DND-41 (cell line): ENCODE measurements around the gene LCN6.
"Not testable (repeated sequence)": the region's sequence is repeated elsewhere in the genome, so short reads cannot be mapped to it uniquely, and the experiment has no call there.

ENCODE experiments used
- ATAC-seq: fragments of 200-7000 bp; cut with Tn5 transposase; 3 replicates; pipeline ENCODE4 v1.9.1; 2021; ENCODE audit warnings: low read depth; ENCODE audit not compliant: insufficient read depth
- DNase-seq: peaks from one replicate; pipeline ENCODE4 v3.0.0-alpha.2; 2020
- H2AFZ ChIP-seq: 2 replicates; pipeline ENCODE4 v1.6.0; 2012; ENCODE audit warnings: low read depth, low read length
- H3K27ac ChIP-seq: 2 replicates; pipeline ENCODE4 v1.5.1; 2012; ENCODE audit warnings: low read length, inconsistent platforms
- H3K27me3 ChIP-seq: fragments of 200-600 bp; sonication (generic); 2 replicates; pipeline ENCODE4 v1.6.0; 2012; ENCODE audit warnings: low read length, mild to moderate bottlenecking, inconsistent platforms; ENCODE audit not compliant: insufficient read depth, poor library complexity
- H3K36me3 ChIP-seq: 2 replicates; pipeline ENCODE4 v1.5.1; 2012; ENCODE audit warnings: low read length, inconsistent platforms; ENCODE audit not compliant: insufficient read depth
- H3K4me1 ChIP-seq: 2 replicates; pipeline ENCODE4 v1.5.1; 2012; ENCODE audit warnings: mild to moderate bottlenecking, low read length; ENCODE audit not compliant: insufficient read depth
- H3K4me2 ChIP-seq: 2 replicates; pipeline ENCODE4 v1.6.0; 2012; ENCODE audit warnings: mild to moderate bottlenecking, moderate library complexity, low read length, inconsistent platforms; ENCODE audit not compliant: insufficient read depth
- H3K4me3 ChIP-seq, 2 experiments: fragments of 200-600 bp in 1 of 2; shearing (Covaris generic) in 1 of 2; 2 replicates each; pipeline ENCODE4 v1.5.1; 2012 to 2016; ENCODE audit warnings: inconsistent platforms in 2 of 2, low read length in 2 of 2, mild to moderate bottlenecking in 2 of 2, low read depth in 1 of 2, moderate library complexity in 1 of 2
- H3K79me2 ChIP-seq: 2 replicates; pipeline ENCODE4 v1.6.0; 2012; ENCODE audit warnings: low read length, inconsistent platforms; ENCODE audit not compliant: insufficient read depth
- H3K9ac ChIP-seq: 2 replicates; pipeline ENCODE4 v1.6.0; 2012; ENCODE audit warnings: low read depth, mild to moderate bottlenecking, inconsistent platforms, low read length, moderate library complexity
- H3K9me3 ChIP-seq: 2 replicates; pipeline ENCODE4 v1.5.1; 2012; ENCODE audit warnings: low read length, moderate library complexity, mild to moderate bottlenecking, inconsistent platforms; ENCODE audit not compliant: insufficient read depth, severe bottlenecking
- H4K20me1 ChIP-seq: 2 replicates; pipeline ENCODE4 v1.6.0; 2012; ENCODE audit warnings: low read length; ENCODE audit not compliant: insufficient read depth
- CTCF ChIP-seq: IDR thresholded peaks from 2 replicates; pipeline ENCODE4 v1.5.1; 2012; ENCODE audit warnings: borderline replicate concordance, low read length, moderate library complexity, mild to moderate bottlenecking; ENCODE audit not compliant: poor library complexity, severe bottlenecking; ENCODE audit errors: extremely low read depth
- EZH2 ChIP-seq: IDR thresholded peaks from 3 replicates; pipeline ENCODE4 v1.6.1; 2012; ENCODE audit warnings: borderline replicate concordance, low read depth, mild to moderate bottlenecking, moderate library complexity, low read length, inconsistent platforms; ENCODE audit not compliant: severe bottlenecking

The LCN6 gene

DNA sequence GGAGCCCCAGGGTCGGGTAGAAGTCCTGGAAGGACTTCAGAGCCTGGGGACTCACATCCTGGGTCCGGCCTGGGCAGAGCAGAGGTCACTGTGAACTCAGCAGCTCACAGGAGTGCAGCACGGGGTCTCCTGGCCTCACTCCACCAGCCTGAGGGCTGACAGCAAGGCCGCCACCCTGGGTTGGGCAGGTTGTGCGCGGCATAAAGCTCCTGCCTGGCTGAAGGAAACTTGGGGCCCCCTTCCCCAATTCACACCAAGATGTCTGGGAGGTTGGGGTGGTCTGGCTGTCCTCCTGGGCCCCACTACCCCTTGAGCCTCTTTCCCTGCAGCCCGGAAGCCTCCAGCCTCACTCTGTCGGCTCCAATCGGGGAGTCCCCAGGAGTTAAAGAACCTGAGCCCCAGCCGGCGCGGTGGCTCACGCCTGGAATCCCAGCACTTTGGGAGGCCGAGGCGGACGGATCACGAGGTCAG is 13.9 kb upstream of the LCN6 start:
- Histone ChIP-seq H3K9ac (no peak overlapping the region), H3K4me3 (no peak overlapping the region), H3K4me2 (no peak overlapping the region), H2AFZ (no peak overlapping the region), H3K79me2 (no peaks in the 10 kb centered on the region), H3K27ac (no peak overlapping the region), H3K9me3 (no peaks in the 10 kb centered on the region), H3K27me3 (no peaks in the 10 kb centered on the region), H3K4me1 (no peaks in the 10 kb centered on the region), H3K36me3 (no peaks in the 10 kb centered on the region), H4K20me1 (no peaks in the 10 kb centered on the region)
- TF ChIP-seq CTCF: no peak
- TF ChIP-seq EZH2: no peak
- no peak for ATAC-seq
- DNase-seq: no peak

DNA sequence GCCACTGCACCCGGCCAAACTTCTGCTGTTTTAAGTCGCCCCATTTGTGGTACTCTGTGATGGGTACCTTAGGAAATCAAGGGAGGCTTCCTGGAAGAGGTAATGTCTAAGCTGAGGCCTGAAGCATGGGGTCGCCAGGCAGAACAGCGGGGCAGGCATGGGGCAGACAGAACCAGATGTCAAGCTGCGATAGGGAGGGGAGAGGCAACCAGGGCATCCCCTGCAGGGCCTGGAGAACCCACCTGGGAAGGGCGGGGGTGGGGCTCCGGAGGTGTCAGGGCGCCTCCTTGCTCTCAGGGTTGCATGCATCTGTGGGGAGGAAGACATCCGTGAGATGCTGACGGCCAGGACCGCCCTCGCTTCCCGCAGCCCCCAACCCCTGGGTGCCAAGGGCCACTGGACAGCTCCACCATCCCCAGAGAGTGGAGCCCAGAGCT is 13.2 kb upstream of the LCN6 start:
- ATAC-seq (no peak), DNase-seq (no peak)
- no peaks in the 10 kb centered on the region for H3K79me2 ChIP-seq
- H3K9me3 ChIP-seq: no peaks in the 10 kb centered on the region
- no peak overlapping the region for H3K9ac ChIP-seq
- no peak overlapping the region for H3K4me3 ChIP-seq
- H3K36me3 ChIP-seq: no peaks in the 10 kb centered on the region
- H3K27ac ChIP-seq: no peak overlapping the region
- no peak overlapping the region for H3K4me2 ChIP-seq
- no peak overlapping the region for H2AFZ ChIP-seq
- H4K20me1 ChIP-seq: no peaks in the 10 kb centered on the region
- H3K27me3 ChIP-seq: no peaks in the 10 kb centered on the region
- no peaks in the 10 kb centered on the region for H3K4me1 ChIP-seq
- TF ChIP-seq EZH2 (no peak), CTCF (no peak)

DNA sequence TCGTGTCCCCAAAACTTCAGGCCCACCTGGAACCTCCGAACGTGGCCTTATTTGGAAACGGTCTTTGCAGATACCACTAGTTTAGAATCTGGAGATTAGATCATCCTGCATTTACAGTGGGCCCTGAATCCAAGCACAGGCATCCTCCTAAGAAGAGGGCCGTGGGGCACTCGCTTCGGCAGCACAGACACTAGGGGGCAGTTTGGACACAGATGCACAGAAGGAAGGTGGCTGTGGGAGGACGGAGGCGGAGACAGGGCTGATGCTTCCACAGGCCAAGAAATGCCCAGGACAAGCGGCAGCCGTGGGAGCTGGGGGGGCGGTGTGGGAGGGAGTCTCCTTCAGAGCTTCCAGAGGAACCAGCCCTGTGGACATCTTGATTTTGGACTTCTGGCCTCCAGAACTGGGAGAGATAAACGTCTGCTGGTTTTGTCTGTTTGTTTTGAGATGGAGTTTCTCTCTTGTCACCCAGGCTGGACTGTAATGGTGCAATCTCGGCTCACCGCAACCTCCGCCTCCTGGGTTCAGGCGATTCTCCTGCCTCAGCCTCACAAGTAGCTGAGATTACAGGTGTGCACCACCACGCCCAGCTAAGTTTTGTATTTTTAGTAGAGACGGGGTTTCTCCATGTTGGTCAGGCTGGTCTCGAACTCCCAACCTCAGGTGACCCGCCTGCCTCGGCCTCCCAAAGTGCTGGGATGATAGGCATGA is 12.7 kb upstream of the LCN6 start:
- H2AFZ ChIP-seq, H3K9me3 ChIP-seq, H3K27me3 ChIP-seq, ATAC-seq, H3K36me3 ChIP-seq, H3K4me1 ChIP-seq, H3K79me2 ChIP-seq, H3K4me2 ChIP-seq, H4K20me1 ChIP-seq, H3K27ac ChIP-seq, H3K9ac ChIP-seq, H3K4me3 ChIP-seq: not testable (repeated sequence)
- peak; percentile 45 for TF ChIP-seq CTCF
- DNase-seq: peak; percentile 11

DNA sequence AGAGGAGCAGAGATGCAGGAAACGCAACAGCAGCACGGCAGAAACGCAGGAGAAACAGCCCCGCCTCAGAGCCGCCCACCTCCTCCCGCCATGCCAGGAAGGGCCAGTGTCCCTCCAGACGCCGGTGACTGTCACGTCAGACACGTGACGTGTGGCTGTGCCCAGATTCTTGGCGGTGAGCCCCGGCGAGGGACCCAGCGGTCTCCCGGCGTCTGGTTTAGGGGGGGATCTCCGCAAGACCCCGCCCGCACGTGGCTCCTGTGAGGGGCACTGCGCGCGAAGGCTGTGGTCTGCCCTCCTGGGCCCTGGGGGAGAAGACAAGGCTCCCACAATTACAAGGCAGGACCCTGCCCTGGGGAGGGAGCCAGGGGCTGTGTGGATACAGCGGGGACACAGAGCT is 12.1 kb upstream of the LCN6 start:
- no peaks in the 10 kb centered on the region for H3K79me2 ChIP-seq
- H3K4me1 ChIP-seq: no peaks in the 10 kb centered on the region
- no peak overlapping the region for H3K27ac ChIP-seq
- H2AFZ ChIP-seq: no peak overlapping the region
- no peaks in the 10 kb centered on the region for H3K27me3 ChIP-seq
- H3K36me3 ChIP-seq: no peaks in the 10 kb centered on the region
- no peak for TF ChIP-seq CTCF
- TF ChIP-seq EZH2: no peak
- no peaks in the 10 kb centered on the region for H3K9me3 ChIP-seq
- DNase-seq (no peak), ATAC-seq (no peak)
- H4K20me1 ChIP-seq: no peaks in the 10 kb centered on the region
- H3K9ac ChIP-seq: no peak overlapping the region
- H3K4me3 ChIP-seq: no peak overlapping the region
- no peak overlapping the region for H3K4me2 ChIP-seq
